ENCODE data around the gene PCDHGA2.

PCDHGA2 gene

GRCh38 chr5:141359790-141360426, 21.3 kb downstream of the PCDHGA2 start, which contains the start of gene PCDHGB2:
PCDHGB2 (plus strand) TSS chr5:141359994; CDS start chr5:141360136, 142 bp downstream.
- Histone ChIP-seq H3F3A (ENCODE audit: insufficient read depth) (peaks cover 4% of the 10 kb centered on the region; the same call in 1 of the 2 replicates), H3K9ac (ENCODE audit: low read length) (peak within 1 kb of the TSS; percentile 58), H3K4me3 (ENCODE audit: insufficient read depth, low read length, poor library complexity, severe bottlenecking) (peak within 1 kb of the TSS; percentile 65), H3K4me2 (ENCODE audit: low read depth, low read length, poor library complexity, severe bottlenecking) (peak within 1 kb of the TSS; percentile 58), H3K36me3 (ENCODE audit: low read length) (peaks cover 10% of the 10 kb centered on the region; the same call in 1 of the 2 replicates), H3K79me2 (ENCODE audit: insufficient read depth, low read length) (no peaks in the 10 kb centered on the region), H4K20me1 (ENCODE audit: low read depth, low read length) (no peaks in the 10 kb centered on the region), H3K27me3 (ENCODE audit: low read length) (no peaks in the 10 kb centered on the region), H3K9me3 (ENCODE audit: insufficient read depth, low read length) (peaks cover 27% of the 10 kb centered on the region; the same call in 1 of the 2 replicates), H3K27ac (ENCODE audit: low read depth, low read length) (0 out of 2 replicates have a peak within 1 kb of the TSS, but pooled peaks have one; percentile 17), H2AFZ (ENCODE audit: low read depth, low read length, severe bottlenecking) (peak within 1 kb of the TSS; percentile 89), H3K9me2 (replicated peaks; ENCODE audit: insufficient read depth, low read length) (no peaks in the 10 kb centered on the region)
- TF ChIP-seq EZH2phosphoT487 (conservative IDR thresholded peaks at IDR 0.05; ENCODE audit: low read length) (no peak), CTCF (IDR thresholded peaks at IDR 0.05; ENCODE audit: insufficient read depth, low read length, poor library complexity, severe bottlenecking) (peak; percentile 76)

- Histone ChIP-seq H3K9me3 (ENCODE audit: insufficient read depth, low read length) (peaks cover 32% of the 10 kb centered on the region; the same call in 1 of the 2 replicates), H3K36me3 (ENCODE audit: low read length) (peaks cover 10% of the 10 kb centered on the region; the same call in 1 of the 2 replicates), H3F3A (ENCODE audit: insufficient read depth) (peaks cover 4% of the 10 kb centered on the region; the same call in 1 of the 2 replicates), H3K4me3 (ENCODE audit: insufficient read depth, low read length, poor library complexity, severe bottlenecking) (peak overlapping the region; percentile 65), H3K27me3 (ENCODE audit: low read length) (no peaks in the 10 kb centered on the region), H3K27ac (ENCODE audit: low read depth, low read length) (no peak overlapping the region), H4K20me1 (ENCODE audit: low read depth, low read length) (no peaks in the 10 kb centered on the region), H3K4me2 (ENCODE audit: low read depth, low read length, poor library complexity, severe bottlenecking) (peak overlapping the region; percentile 58), H3K9ac (ENCODE audit: low read length) (no peak overlapping the region), H2AFZ (ENCODE audit: low read depth, low read length, severe bottlenecking) (no peak overlapping the region), H3K79me2 (ENCODE audit: insufficient read depth, low read length) (no peaks in the 10 kb centered on the region), H3K9me2 (replicated peaks; ENCODE audit: insufficient read depth, low read length) (no peaks in the 10 kb centered on the region)
- TF ChIP-seq EZH2phosphoT487 (conservative IDR thresholded peaks at IDR 0.05; ENCODE audit: low read length) (no peak), CTCF (IDR thresholded peaks at IDR 0.05; ENCODE audit: insufficient read depth, low read length, poor library complexity, severe bottlenecking) (no peak)
Measured at GRCh38 chr5:141360685-141361084, 22.1 kb downstream of the PCDHGA2 start.

- peaks cover 32% of the 10 kb centered on the region; the same call in 1 of the 2 replicates for H3K9me3 ChIP-seq (ENCODE audit: insufficient read depth, low read length)
- H3K27ac ChIP-seq (ENCODE audit: low read depth, low read length), result peak overlapping the region; percentile 55
- H3K79me2 ChIP-seq (ENCODE audit: insufficient read depth, low read length), result no peaks in the 10 kb centered on the region
- no peaks in the 10 kb centered on the region for H3K27me3 ChIP-seq (ENCODE audit: low read length)
- peaks cover 10% of the 10 kb centered on the region; the same call in 1 of the 2 replicates for H3K36me3 ChIP-seq (ENCODE audit: low read length)
- H3K9ac ChIP-seq (ENCODE audit: low read length), result 0 out of 2 replicates have a peak overlapping the region, but pooled peaks have one; percentile 5
- TF ChIP-seq CTCF (IDR thresholded peaks at IDR 0.05; ENCODE audit: insufficient read depth, low read length, poor library complexity, severe bottlenecking), result no peak
- TF ChIP-seq EZH2phosphoT487 (conservative IDR thresholded peaks at IDR 0.05; ENCODE audit: low read length), result no peak
- H3K9me2 ChIP-seq (replicated peaks; ENCODE audit: insufficient read depth, low read length), result no peaks in the 10 kb centered on the region
- H2AFZ ChIP-seq (ENCODE audit: low read depth, low read length, severe bottlenecking), result no peak overlapping the region
- H4K20me1 ChIP-seq (ENCODE audit: low read depth, low read length), result no peaks in the 10 kb centered on the region
- H3K4me2 ChIP-seq (ENCODE audit: low read depth, low read length, poor library complexity, severe bottlenecking), result peak overlapping the region; percentile 61
- peaks cover 4% of the 10 kb centered on the region; the same call in 1 of the 2 replicates for H3F3A ChIP-seq (ENCODE audit: insufficient read depth)
- peak overlapping the region; percentile 36 for H3K4me3 ChIP-seq (ENCODE audit: insufficient read depth, low read length, poor library complexity, severe bottlenecking)
Measured at GRCh38 chr5:141362719-141363118, 24.2 kb downstream of the PCDHGA2 start.
